HCT116 (cell line): ENCODE results near the gene FHIT. TPM values are rescaled to one million over a fixed set of nuclear protein-coding genes. Genes with fewer than 3 reads are reported as not detected.

ENCODE experiments used
- ATAC-seq: fragments of 200-7000 bp; cut with Tn5 transposase; 2 replicates; pipeline ENCODE4 v1.9.1; 2020; ENCODE audit warnings: mild to moderate bottlenecking, moderate library complexity
- Bru-seq: library from RNA; stranded (reverse); fragments of 400-500 nt; gene quantifications from one replicate; lab custom pipeline; 2021; lab: Mats Ljungman, UMichigan
- BruChase-seq, 2 experiments: library from RNA; stranded (reverse); fragments of 400-500 nt; gene quantifications; one replicate each; lab custom pipeline; 2021; lab: Mats Ljungman, UMichigan
- BruUV-seq: library from RNA; stranded (reverse); fragments of 400-500 nt; replicated peaks from 2 replicates; lab custom pipeline; 2021; lab: Mats Ljungman, UMichigan
- CTCF ChIA-PET: fragments of 300-600 bp; sonication (Branson Sonifier 250); formaldehyde crosslinking; loops from one replicate; lab custom pipeline; 2021; ENCODE audit warnings: antibody characterized with exemption; lab: Charles Lee
- POLR2A ChIA-PET: fragments of 300-600, 350-600 bp; sonication (Branson Sonifier 250); formaldehyde crosslinking; loops from one replicate; lab custom pipeline; 2021; ENCODE audit warnings: antibody characterized with exemption; lab: Charles Lee
- RAD21 ChIA-PET, 2 experiments: fragments of 300-600 bp; sonication (Branson Sonifier 250); formaldehyde crosslinking; loops; one replicate each; lab custom pipeline; 2023; ENCODE audit warnings: low total read pairs in 2 of 2; ENCODE audit not compliant: uncharacterized antibody in 2 of 2, unreplicated experiment in 2 of 2, low non-redundant PET in 1 of 2; lab: Charles Lee
- DNase-seq: peaks from one replicate; pipeline ENCODE4 v3.0.0-alpha.2; 2010; ENCODE audit warnings: low read depth, low spot score
- H2AFZ ChIP-seq: fragments of 200-600 bp; shearing (Covaris generic), sonication (generic); 2 replicates; pipeline ENCODE4 v1.6.1; 2017; ENCODE audit warnings: low read depth, mixed run types, mixed read lengths, antibody characterized with exemption, low read length; ENCODE audit not compliant: poor library complexity, severe bottlenecking
- H3K27ac ChIP-seq: 2 replicates; pipeline ENCODE4 v1.5.1; 2012; ENCODE audit warnings: low read depth, low read length
- H3K27me3 ChIP-seq: fragments of 200-600 bp; sonication (generic); 2 replicates; pipeline ENCODE4 v1.6.1; 2016; ENCODE audit warnings: mixed run types, low read length, mixed read lengths; ENCODE audit not compliant: insufficient read depth
- H3K36me3 ChIP-seq, 2 experiments: fragments of 200-500 bp in 1 of 2; fragments of 200-600 bp in 1 of 2; sonication (Bioruptor generic) in 1 of 2; sonication (generic) in 1 of 2; 2 replicates each; pipeline versions ENCODE4 v1.5.1 to v1.6.1; 2014 to 2016; ENCODE audit warnings: low read length in 2 of 2, inconsistent platforms in 1 of 2, mixed read lengths in 1 of 2, mixed run types in 1 of 2; ENCODE audit not compliant: insufficient read depth in 2 of 2, control insufficient read depth in 1 of 2
- H3K4me1 ChIP-seq, 2 experiments: fragments of 200-600 bp in 1 of 2; sonication (generic) in 1 of 2; 2 replicates each; pipeline versions ENCODE4 v1.5.1 to v1.6.1; 2012 to 2017; ENCODE audit warnings: low read length in 2 of 2, inconsistent platforms in 1 of 2, mild to moderate bottlenecking in 1 of 2, mixed read lengths in 1 of 2, mixed run types in 1 of 2, moderate library complexity in 1 of 2; ENCODE audit not compliant: insufficient read depth in 2 of 2, control insufficient read depth in 1 of 2
- H3K4me2 ChIP-seq: fragments of 200-600 bp; sonication (generic); 2 replicates; pipeline ENCODE4 v1.6.1; 2017; ENCODE audit warnings: mixed run types, low read length, mixed read lengths
- H3K4me3 ChIP-seq, 2 experiments: fragments of 200-600 bp in 1 of 2; sonication (generic) in 1 of 2; replicated peaks in 1 of 2; 2 replicates each; pipeline ENCODE4 v1.5.1; 2011 to 2016; ENCODE audit warnings: low read length in 2 of 2, control low read depth in 1 of 2, low read depth in 1 of 2, mild to moderate bottlenecking in 1 of 2, mixed read lengths in 1 of 2, mixed run types in 1 of 2
- H3K79me2 ChIP-seq: fragments of 200-600 bp; sonication (generic); 2 replicates; pipeline ENCODE4 v1.6.1; 2017; ENCODE audit warnings: mild to moderate bottlenecking, mixed run types, low read length, moderate library complexity, mixed read lengths; ENCODE audit not compliant: insufficient read depth
- H3K9ac ChIP-seq: fragments of 200-600 bp; sonication (generic); 2 replicates; pipeline ENCODE4 v1.6.1; 2016; ENCODE audit warnings: low read length, mixed read lengths
- H3K9me2 ChIP-seq: fragments of 200-600 bp; sonication (generic), shearing (Covaris generic); 2 replicates; pipeline ENCODE4 v1.6.1; 2017; ENCODE audit warnings: mixed run types, mild to moderate bottlenecking, moderate library complexity; ENCODE audit not compliant: insufficient read depth
- H3K9me3 ChIP-seq, 2 experiments: fragments of 200-500 bp in 1 of 2; fragments of 200-600 bp in 1 of 2; sonication (Bioruptor generic) in 1 of 2; sonication (generic) in 1 of 2; 2 replicates each; pipeline ENCODE4 v1.6.1; 2014 to 2017; ENCODE audit warnings: low read length in 2 of 2, mixed read lengths in 2 of 2, inconsistent platforms in 1 of 2, low read depth in 1 of 2, mild to moderate bottlenecking in 1 of 2, mixed run types in 1 of 2, moderate library complexity in 1 of 2; ENCODE audit not compliant: control insufficient read depth in 1 of 2, insufficient read depth in 1 of 2
- H4K20me1 ChIP-seq: fragments of 200-600 bp; sonication (generic), shearing (Covaris generic); 2 replicates; pipeline ENCODE4 v1.6.1; 2017; ENCODE audit warnings: mixed run types, mild to moderate bottlenecking, moderate library complexity; ENCODE audit not compliant: insufficient read depth
- CBX3 ChIP-seq: IDR thresholded peaks from 2 replicates; pipeline ENCODE4 v1.6.1; 2012; ENCODE audit warnings: low read depth
- ELF1 ChIP-seq: IDR thresholded peaks from 2 replicates; pipeline ENCODE4 v1.6.1; 2012; ENCODE audit warnings: low read depth, borderline replicate concordance
- EZH2 ChIP-seq: fragments of 200-600 bp; sonication (generic); IDR thresholded peaks from 2 replicates; pipeline ENCODE4 v1.6.1; 2017; ENCODE audit warnings: antibody characterized with exemption, mixed run types
- FOSL1 ChIP-seq: IDR thresholded peaks from 2 replicates; pipeline ENCODE4 v1.6.1; 2012; ENCODE audit warnings: low read depth
- JUND ChIP-seq: IDR thresholded peaks from 2 replicates; pipeline ENCODE4 v1.6.1; 2012
- POLR2AphosphoS5 ChIP-seq: IDR thresholded peaks from 2 replicates; pipeline ENCODE4 v1.6.1; 2011; ENCODE audit warnings: mild to moderate bottlenecking, low read depth, low read length, moderate library complexity
- SP1 ChIP-seq: IDR thresholded peaks from 2 replicates; pipeline ENCODE4 v1.6.1; 2012; ENCODE audit warnings: low read depth
- SRF ChIP-seq: IDR thresholded peaks from 2 replicates; pipeline ENCODE4 v1.6.1; 2012; ENCODE audit warnings: low read depth
- TCF7L2 ChIP-seq: IDR thresholded peaks from 2 replicates; pipeline ENCODE4 v1.7.0; 2011; ENCODE audit warnings: borderline replicate concordance, inconsistent platforms; ENCODE audit not compliant: insufficient read depth, insufficient read length; ENCODE audit errors: extremely low read depth
- YY1 ChIP-seq: IDR thresholded peaks from 2 replicates; pipeline ENCODE4 v1.6.1; 2011; ENCODE audit warnings: low read length, low read depth, moderate library complexity, mild to moderate bottlenecking; ENCODE audit not compliant: insufficient replicate concordance; ENCODE audit errors: extremely low read depth
- ZFX ChIP-seq: fragments of 450-650 bp; IDR thresholded peaks from 2 replicates; pipeline ENCODE4 v1.6.1; 2017
- intact Hi-C: fragments of 100-400 bp; cut with micrococcal nuclease; formaldehyde crosslinking; loops from 2 replicates; pipeline ENCODE4 v1.10.0; 2022
- long read RNA-seq: library from polyadenylated mRNA; unstranded; transcript quantifications from one replicate; pipeline ENCODE4 v2.0.0, GENCODE V29; 2021; ENCODE audit not compliant: unreplicated experiment
- polyA plus RNA-seq: library from polyadenylated mRNA; unstranded; fragments of >200 nt; gene quantifications from 2 replicates; pipeline ENCODE4 v1.2.1, GENCODE V29; 2012; ENCODE audit warnings: missing spikeins
- total RNA-seq: library from RNA; stranded (reverse); gene quantifications from one replicate; pipeline ENCODE4 v1.2.1, GENCODE V29; 2021; ENCODE audit not compliant: unreplicated experiment
- TF ChIP-seq, protein P1 (sequence below): IDR thresholded peaks from 2 replicates; pipeline ENCODE4 v1.6.1; 2012

FHIT gene
- total RNA-seq = 20.1 TPM
- 12.0 and 13.7 TPM in 2 replicates for polyA plus RNA-seq
- percentile 63 among the genes with signal in this experiment for Bru-seq, nascent RNA
- percentile 66 among the genes with signal in this experiment for BruChase-seq, experiment 1, labeled RNA remaining after a 6-hour chase
- percentile 74 among the genes with signal in this experiment for BruChase-seq, experiment 2, labeled RNA remaining after a 2-hour chase
- long read RNA-seq, partial matches to known transcripts = 0 of 6 reads
- long read RNA-seq, other reads (novel, unspliced or antisense) = 6 of 6 reads

DNA sequence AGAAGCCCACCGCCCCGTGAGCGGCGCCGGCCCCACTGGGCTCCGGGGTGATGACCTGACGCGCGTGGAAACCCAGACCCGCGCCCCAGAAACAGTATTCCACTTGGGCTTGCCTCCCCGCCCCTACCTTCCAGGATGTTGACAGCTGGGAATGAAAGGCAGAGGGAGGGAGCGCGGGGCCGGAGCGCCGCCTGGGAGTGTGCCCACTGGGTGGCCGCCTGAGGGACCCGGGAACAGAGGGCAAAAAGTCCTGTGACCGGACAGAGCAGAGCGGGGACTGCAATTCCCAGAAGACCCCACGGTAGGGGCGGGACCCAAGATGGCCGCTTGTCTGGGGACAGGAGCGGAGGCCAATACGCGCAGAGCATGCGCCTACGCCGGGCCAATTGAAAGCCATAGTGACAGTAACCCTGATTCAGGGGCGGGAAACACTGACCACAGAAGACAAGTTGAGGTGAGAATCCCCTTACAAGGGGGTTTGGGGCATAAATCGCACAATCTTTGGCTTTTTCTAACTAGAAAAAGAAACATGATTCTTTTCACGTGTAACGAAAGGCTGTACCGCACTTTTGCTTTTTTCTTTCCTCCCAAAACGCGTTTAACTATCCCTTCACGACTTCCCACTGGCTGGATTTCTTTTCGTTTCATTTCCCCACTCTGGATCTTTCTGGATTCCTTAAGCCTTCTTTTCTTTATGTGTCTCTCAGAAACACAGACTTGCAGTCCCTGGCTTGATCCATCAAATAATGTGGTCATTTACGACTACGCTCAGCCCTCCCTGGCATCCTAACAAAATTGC, at the start of gene FHIT:
Gene FHIT (minus strand): TSS at position 279 of the 799 bp plus-strand sequence.
- H3K9me3 ChIP-seq = no peaks in the 10 kb centered on the region
- POLR2A ChIA-PET = no interaction called here

DNA sequence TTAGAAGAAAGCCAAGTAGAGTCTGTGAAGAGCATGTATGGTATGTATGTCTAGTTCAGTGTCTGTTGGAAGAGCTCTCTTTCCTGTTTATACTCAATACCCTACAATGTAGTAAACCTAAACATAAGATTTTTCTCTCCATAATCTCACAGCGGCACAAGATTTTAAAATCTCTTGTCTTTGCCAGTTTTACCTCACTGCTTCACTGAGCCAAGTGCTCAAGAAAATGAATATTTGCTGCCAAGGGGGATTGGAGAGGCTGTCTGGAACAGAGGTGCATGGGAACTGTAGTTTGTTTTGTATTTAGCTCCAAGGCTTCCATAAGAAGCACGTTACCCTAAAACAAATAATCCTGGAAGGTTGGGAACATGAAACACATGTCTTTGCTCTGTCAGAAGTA, 49.5 kb upstream of the FHIT start:
- TF ChIP-seq CBX3 (no peak), ELF1 (no peak), YY1 (no peak), EZH2 (no peak)
- TF ChIP-seq, protein P1, sequence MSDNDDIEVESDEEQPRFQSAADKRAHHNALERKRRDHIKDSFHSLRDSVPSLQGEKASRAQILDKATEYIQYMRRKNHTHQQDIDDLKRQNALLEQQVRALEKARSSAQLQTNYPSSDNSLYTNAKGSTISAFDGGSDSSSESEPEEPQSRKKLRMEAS = no peak
- no peaks in the 10 kb centered on the region for H3K4me1 ChIP-seq
- RAD21 ChIA-PET = no interaction called here
- no peaks in the 10 kb centered on the region for H3K36me3 ChIP-seq
- ATAC-seq (no peak), DNase-seq (no peak)
- H3K27me3 ChIP-seq = peaks cover 87% of the 10 kb centered on the region
- no peak overlapping the region for H3K4me2 ChIP-seq
- CTCF ChIA-PET = no interaction called here
- H3K27ac ChIP-seq = no peak overlapping the region
- BruUV-seq = no TSS peak
- intact Hi-C loops = no loop called here
- H3K9ac ChIP-seq = no peak overlapping the region
- no peak overlapping the region for H2AFZ ChIP-seq
- POLR2A ChIA-PET = no interaction called here
- no peaks in the 10 kb centered on the region for H3K79me2 ChIP-seq
- no peaks in the 10 kb centered on the region for H3K9me3 ChIP-seq
- H4K20me1 ChIP-seq = no peaks in the 10 kb centered on the region
- H3K9me2 ChIP-seq = no peaks in the 10 kb centered on the region
- no peak overlapping the region for H3K4me3 ChIP-seq

More for the DNA sequence above, at the start of gene FHIT:
- intact Hi-C loops = no loop called here
- H3K27me3 ChIP-seq = no peaks in the 10 kb centered on the region
- peak within 1 kb of the TSS; percentile 55 for H2AFZ ChIP-seq
- no peaks in the 10 kb centered on the region for H3K79me2 ChIP-seq
- peak; percentile 90 for DNase-seq
- no peaks in the 10 kb centered on the region for H3K9me2 ChIP-seq
- H3K36me3 ChIP-seq = no peaks in the 10 kb centered on the region
- ChIA-PET CTCF (no interaction called here), RAD21 (no interaction called here)
- TSS peak; percentile 79 for BruUV-seq
- peak; percentile 90 for ATAC-seq
- peak within 1 kb of the TSS; percentile 73 for H3K9ac ChIP-seq
- TF ChIP-seq FOSL1 (no peak), SP1 (peak; percentile 97), ZFX (no peak), POLR2AphosphoS5 (peak; percentile 74), JUND (no peak), SRF (0 out of 2 replicates have a peak, but pooled peaks have one; percentile 22), TCF7L2 (no peak), YY1 (peak; percentile 99)
- H4K20me1 ChIP-seq = no peaks in the 10 kb centered on the region
- peaks cover 0 to 17% of the 10 kb centered on the region in 2 experiments; a peak in 2 of 4 replicates for H3K4me1 ChIP-seq
- H3K4me2 ChIP-seq = peak within 1 kb of the TSS; percentile 90
- H3K27ac ChIP-seq = peak within 1 kb of the TSS; percentile 66
- H3K4me3 ChIP-seq = peak within 1 kb of the TSS; percentile 83 to 84
